ENCODE results near the gene ATG9B. TPM values are rescaled to one million over a fixed set of nuclear protein-coding genes. Genes with fewer than 3 reads are reported as not detected.

The ATG9B gene
- total and polyA plus RNA-seq, 2 of the 13 experiments (the other 11 are each of a cell fraction or from before 2014, with no cell fraction given): 0.24 TPM; not detected in 1

GRCh38 chr7:151051108-151051507 lies 26.8 kb upstream of the ATG9B start (continued):
- no peak for TF ChIP-seq ZFP82 (CRISPR knock-in tag; IDR thresholded peaks at IDR 0.05; ENCODE audit: borderline replicate concordance)
- no peak for TF ChIP-seq NFKBIZ (CRISPR knock-in tag; IDR thresholded peaks at IDR 0.05)
- TF ChIP-seq MLXIP (CRISPR knock-in tag; IDR thresholded peaks at IDR 0.05; ENCODE audit: borderline replicate concordance): no peak
- TF ChIP-seq ZBTB33 (CRISPR knock-in tag; IDR thresholded peaks at IDR 0.05): peak; percentile 88
- TF ChIP-seq HDAC1 (CRISPR knock-in tag; IDR thresholded peaks at IDR 0.05): peak; percentile 35; the same call in 1 of the 2 replicates
- TF ChIP-seq KMT2A (CRISPR knock-in tag; IDR thresholded peaks at IDR 0.05): no peak
- peak; percentile 79 for TF ChIP-seq BHLHE40 (IDR thresholded peaks at IDR 0.05; ENCODE audit: low read length)
- TF ChIP-seq ZNF558 (CRISPR knock-in tag; IDR thresholded peaks at IDR 0.05; ENCODE audit: borderline replicate concordance): no peak

- 0 out of 5 replicates have a peak, but pooled peaks cover 0 to 2% of the 10 kb centered on the region in 2 experiments for H3K36me3 ChIP-seq (replicated peaks in 1 of 2; ENCODE audit: control insufficient read depth in 1 of 2, insufficient read depth in 2 of 2, low read length in 2 of 2)
- CTCF ChIA-PET (ENCODE audit: low intra/inter-chr PET ratio, low total read pairs): no interaction called here
- 78% methylated on average over 26 of the region's 38 CpGs for WGBS (ENCODE audit: low lambda C conversion rate)
These were observed 24.7 kb upstream of the ATG9B start for GRCh38 chr7:151048911-151049463.

More at GRCh38 chr7:151048911-151049463, 24.7 kb upstream of the ATG9B start:
- in situ Hi-C loops (cut with HindIII; ENCODE audit: extremely low pct_ligation_motif_present, low pct_unique_long_range_greater_than_20kb) (no loop called here), intact Hi-C loops (cut with micrococcal nuclease; ENCODE audit: unreplicated experiment) (no loop called here)
- FAIRE-seq (no peak), DNase-seq (ENCODE audit: low spot score) (no peak), ATAC-seq (no peak)
- POLR2A ChIA-PET: no interaction called here
- TF ChIP-seq SUZ12 (IDR thresholded peaks at IDR 0.05; ENCODE audit: low read depth, low read length) (no peak), ZNF136 (CRISPR knock-in tag; IDR thresholded peaks at IDR 0.05; ENCODE audit: low read depth) (no peak), POGZ (CRISPR knock-in tag; IDR thresholded peaks at IDR 0.05) (no peak), FOXK1 (CRISPR knock-in tag; IDR thresholded peaks at IDR 0.05; ENCODE audit: borderline replicate concordance, low read depth) (no peak), TEAD2 (CRISPR knock-in tag; IDR thresholded peaks at IDR 0.05) (no peak), POLR2AphosphoS5 (IDR thresholded peaks at IDR 0.05; ENCODE audit: low read depth, low read length) (no peak), KMT2B (CRISPR knock-in tag; IDR thresholded peaks at IDR 0.05) (no peak)
- Histone ChIP-seq H3K4me1 (ENCODE audit: insufficient read depth, low read length) (no peaks in the 10 kb centered on the region), H2AFZ (ENCODE audit: low read length) (no peak overlapping the region), H3K9ac (ENCODE audit: insufficient read depth, low read depth, low read length) (no peak overlapping the region), H3K4me2 (ENCODE audit: low read depth, low read length) (no peak overlapping the region), H3K79me2 (ENCODE audit: insufficient read depth, low read length) (no peaks in the 10 kb centered on the region), H3K27me3 (ENCODE audit: control insufficient read depth in 1 of 2, insufficient read depth in 2 of 2, low read length in 2 of 2) (peaks cover 1 to 12% of the 10 kb centered on the region in 2 experiments; a peak in 3 of 5 replicates), H3K4me3 (replicated peaks in 1 of 3; ENCODE audit: insufficient read depth in 1 of 3, low read depth in 2 of 3, low read length in 3 of 3) (no peak overlapping the region), H3K9me3 (ENCODE audit: low read length) (no peaks in the 10 kb centered on the region), H4K20me1 (ENCODE audit: insufficient read depth, low read length) (no peaks in the 10 kb centered on the region), H3K27ac (ENCODE audit: extremely low read length, insufficient read depth, low read length) (no peak overlapping the region)
- no TSS peak for BruUV-seq (replicated peaks)
